Adrenal gland (tissue), 12 donors: ENCODE results near the gene TMEM266. TPM values are rescaled to one million over a fixed set of nuclear protein-coding genes. Genes with fewer than 3 reads are reported as not detected.

ENCODE experiments used
- DNase-seq, 7 donors: peaks; one replicate each; pipeline ENCODE4 v3.0.0-alpha.2; 2019 to 2020
- H3K27ac ChIP-seq, 5 donors: fragments of 200-600 bp; sonication (generic) in 4 of 5; 1 replicate in 3 of 5; 2 replicates in 2 of 5; pipeline versions ENCODE4 v1.5.1 to v1.8.0; 2016 to 2020; ENCODE audit warnings: mild to moderate bottlenecking in 1 of 5
- H3K27me3 ChIP-seq: fragments of 200-600 bp; 2 replicates; pipeline ENCODE4 v1.8.0; 2021
- H3K36me3 ChIP-seq, 2 donors: fragments of 200-600 bp; replicated peaks in 1 of 2; 1 replicate in 1 of 2; 2 replicates in 1 of 2; pipeline versions ENCODE4 v1.5.1 to v1.8.0; 2018 to 2022
- H3K4me1 ChIP-seq, 2 donors: fragments of 200-600 bp; replicated peaks in 1 of 2; 1 replicate in 1 of 2; 2 replicates in 1 of 2; pipeline versions ENCODE4 v1.5.1 to v1.8.0; 2018 to 2021
- H3K4me3 ChIP-seq, 4 donors: fragments of 200-600 bp; sonication (generic) in 3 of 4; one replicate each; pipeline ENCODE4 v1.5.1; 2016 to 2018
- H3K9me3 ChIP-seq, 3 donors: fragments of 200-600 bp; sonication (generic) in 1 of 3; replicated peaks in 1 of 3; 1 replicate in 2 of 3; 2 replicates in 1 of 3; pipeline versions ENCODE4 v1.5.1 to v1.8.0; 2016 to 2021
- POLR2A ChIP-seq, 2 donors: fragments of 450-650 bp; IDR thresholded peaks; one replicate each; pipeline ENCODE4 v1.6.1; 2017; ENCODE audit warnings: antibody characterized with exemption in 2 of 2, mild to moderate bottlenecking in 2 of 2, moderate library complexity in 1 of 2
- WGBS, 4 donors: extraction: QIAGEN DNeasy Blood & Tissue Kit in 2 of 4; methylation state at CpG; one replicate each; pipeline versions ENCODE4 v1.1.5 to v1.1.7; 2013 to 2017; 5-methylcytosine and 5-hydroxymethylcytosine counted together
- intact Hi-C, 2 donors: fragments of 100-400 bp; cut with DNase I; formaldehyde crosslinking; loops; one replicate each; pipeline versions ENCODE4 v1.14.1 to v1.15.0; 2022 to 2023
- polyA plus RNA-seq, 3 donors: library from polyadenylated mRNA; stranded (reverse); fragments of 200-250 nt in 2 of 3; fragments of 350-450 nt in 1 of 3; fragmentation: Illumina TruSeq in 1 of 3; extraction: RNeasy Lipid Tissue Mini Kit (QIAGEN cat#74804) in 1 of 3; gene quantifications; one replicate each; pipeline ENCODE4 v1.2.3, GENCODE V29; 2013 to 2014
- total RNA-seq, 9 donors: library from RNA; depleted of rRNA in 4 of 9; stranded (reverse); fragments of >200 nt in 4 of 9; fragments of 120-200 nt in 1 of 9; fragmentation: NEBNext Ultra II Directional in 1 of 9; extraction: Animal tissue kit (Norgen Biotek cat#: 25700) in 1 of 9; gene quantifications; one replicate each; pipeline versions ENCODE4 v1.1.0 to v1.2.4, GENCODE V29; 2013 to 2023
- TF ChIP-seq, protein P1 (sequence below), 6 experiments: fragments of 450-650 bp in 4 of 6; fragments of 200-600 bp in 2 of 6; sonication (generic) in 1 of 6; IDR thresholded peaks; 1 replicate in 5 of 6; 2 replicates in 1 of 6; pipeline versions ENCODE4 v1.5.1 to v1.8.0; 2016 to 2021; ENCODE audit warnings: antibody characterized with exemption in 6 of 6, mild to moderate bottlenecking in 2 of 6, moderate library complexity in 1 of 6
- donor health status: healthy with polysubstance abuse.
- donor health status: Bipolar disorder and iron deficiency.
- donor health status: DM: yes; HTN: yes; CAD: no.
- donor health status: DM: no; HTN: no; CAD: no.
- donor health status: DM: no; HTN: no; CAD: no.
- donor health status: DM: yes; HTN: yes; CAD: no.

The TMEM266 gene
- total and polyA plus RNA-seq, 12 donors: 1.3 to 23.1 (median 5.9) TPM

DNA sequence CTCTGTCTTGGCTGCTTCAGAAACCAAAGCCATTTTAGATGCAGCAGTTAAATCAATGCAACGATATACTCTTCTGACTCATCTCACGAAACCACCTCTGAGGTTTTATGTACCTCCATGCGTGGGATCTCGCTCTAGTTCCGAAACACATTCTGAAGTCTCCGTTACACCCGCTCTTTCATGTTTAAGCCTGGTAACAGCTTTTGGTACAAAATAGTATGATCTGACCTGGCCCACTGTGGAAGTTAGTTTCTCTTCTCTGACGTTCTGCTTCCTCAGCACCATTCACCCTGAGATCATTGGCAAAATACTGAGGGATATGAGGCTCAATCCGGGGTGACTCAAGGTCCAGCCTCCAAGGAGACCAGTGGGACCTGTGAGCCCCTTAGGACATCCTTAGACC, 121.9 kb downstream of the TMEM266 start:
- H3K27me3 ChIP-seq: no peaks in the 10 kb centered on the region
- 88 to 91% (median 89%) methylated on average over 9 of the region's 9 CpGs for WGBS, 4 donors
- intact Hi-C loops: no loop called here
- no peak overlapping the region for H3K27ac ChIP-seq
- no peaks in the 10 kb centered on the region for H3K36me3 ChIP-seq
- TF ChIP-seq, protein P1, sequence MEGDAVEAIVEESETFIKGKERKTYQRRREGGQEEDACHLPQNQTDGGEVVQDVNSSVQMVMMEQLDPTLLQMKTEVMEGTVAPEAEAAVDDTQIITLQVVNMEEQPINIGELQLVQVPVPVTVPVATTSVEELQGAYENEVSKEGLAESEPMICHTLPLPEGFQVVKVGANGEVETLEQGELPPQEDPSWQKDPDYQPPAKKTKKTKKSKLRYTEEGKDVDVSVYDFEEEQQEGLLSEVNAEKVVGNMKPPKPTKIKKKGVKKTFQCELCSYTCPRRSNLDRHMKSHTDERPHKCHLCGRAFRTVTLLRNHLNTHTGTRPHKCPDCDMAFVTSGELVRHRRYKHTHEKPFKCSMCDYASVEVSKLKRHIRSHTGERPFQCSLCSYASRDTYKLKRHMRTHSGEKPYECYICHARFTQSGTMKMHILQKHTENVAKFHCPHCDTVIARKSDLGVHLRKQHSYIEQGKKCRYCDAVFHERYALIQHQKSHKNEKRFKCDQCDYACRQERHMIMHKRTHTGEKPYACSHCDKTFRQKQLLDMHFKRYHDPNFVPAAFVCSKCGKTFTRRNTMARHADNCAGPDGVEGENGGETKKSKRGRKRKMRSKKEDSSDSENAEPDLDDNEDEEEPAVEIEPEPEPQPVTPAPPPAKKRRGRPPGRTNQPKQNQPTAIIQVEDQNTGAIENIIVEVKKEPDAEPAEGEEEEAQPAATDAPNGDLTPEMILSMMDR (IDR thresholded peaks at IDR 0.05): no peak
- TF ChIP-seq POLR2A (IDR thresholded peaks at IDR 0.05): no peak
- no peak overlapping the region for H3K4me3 ChIP-seq
- H3K4me1 ChIP-seq: peaks cover 5 to 6% of the 10 kb centered on the region in 2 donors
- no peaks in the 10 kb centered on the region for H3K9me3 ChIP-seq
- no peak for DNase-seq

DNA sequence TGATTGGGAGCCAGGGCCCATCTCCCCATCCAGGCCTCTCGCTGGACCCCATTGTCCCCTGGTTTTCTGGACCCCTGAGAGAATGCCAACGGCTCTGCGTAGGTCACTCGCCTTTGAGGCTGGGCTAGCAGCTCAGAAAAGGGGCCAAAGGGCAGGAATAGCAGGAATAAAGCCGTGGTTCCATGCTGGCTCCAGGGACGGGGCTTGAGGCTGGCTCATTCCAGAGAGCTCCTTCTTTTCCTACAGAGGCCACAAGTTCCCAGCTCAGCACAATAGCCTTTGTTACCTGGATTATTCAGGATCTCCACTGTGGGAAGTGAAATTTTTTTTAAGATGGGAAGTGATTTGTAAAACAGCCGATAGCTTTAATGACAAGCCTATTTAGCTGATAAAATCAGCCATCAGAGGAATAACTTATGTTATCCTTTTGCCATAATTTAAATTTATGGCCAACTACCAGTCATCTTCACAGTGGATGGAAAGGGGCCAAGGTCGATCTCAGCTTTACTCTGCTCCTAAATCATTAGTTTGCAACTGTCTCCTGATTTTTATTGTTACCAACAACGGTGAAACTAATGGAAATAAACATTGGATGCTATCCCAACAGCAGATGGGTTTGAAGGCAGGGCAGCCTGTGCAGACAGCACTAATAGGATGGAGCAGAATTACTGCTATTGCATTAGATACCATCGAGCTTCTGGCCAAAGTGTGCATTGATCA, 124.3 kb downstream of the TMEM266 start:
- no peaks in the 10 kb centered on the region for H3K36me3 ChIP-seq
- 41 to 55% (median 50%) methylated on average over 10 of the region's 10 CpGs for WGBS, 4 donors
- H3K4me1 ChIP-seq: peaks cover 0 to 6% of the 10 kb centered on the region in 2 donors
- no peaks in the 10 kb centered on the region for H3K9me3 ChIP-seq
- TF ChIP-seq, protein P1 (IDR thresholded peaks at IDR 0.05): no peak
- TF ChIP-seq POLR2A (IDR thresholded peaks at IDR 0.05): no peak
- no peaks in the 10 kb centered on the region for H3K27me3 ChIP-seq
- intact Hi-C loops: no loop called here
- no peak overlapping the region for H3K4me3 ChIP-seq
- no peak for DNase-seq
- H3K27ac ChIP-seq: no peak overlapping the region

DNA sequence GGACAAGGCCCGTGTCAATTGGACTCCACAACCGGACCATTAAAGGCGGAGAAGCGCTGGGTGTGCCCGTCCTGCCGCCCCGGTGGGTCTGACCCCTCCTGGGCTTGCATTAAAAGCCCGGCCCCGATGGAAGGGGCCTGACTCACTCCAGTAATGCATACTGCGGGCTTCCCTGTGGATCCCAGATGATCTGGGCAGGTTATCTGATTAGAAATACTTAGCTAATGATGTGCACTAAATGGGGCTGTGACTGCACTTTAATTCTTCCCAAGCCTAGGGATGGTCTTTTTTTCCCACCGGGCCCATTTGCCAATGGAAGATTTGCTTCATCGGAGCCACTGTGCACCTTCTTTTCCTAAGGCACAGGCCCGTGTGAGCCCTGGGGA, 124.9 kb downstream of the TMEM266 start:
- WGBS, 4 donors: 68 to 79% (median 70%) methylated on average over 3 to 13 of the region's 13 CpGs
- DNase-seq: no peak
- Histone ChIP-seq H3K36me3 (no peaks in the 10 kb centered on the region), H3K4me1 (peaks cover 0 to 6% of the 10 kb centered on the region in 2 donors), H3K27me3 (no peaks in the 10 kb centered on the region), H3K9me3 (no peaks in the 10 kb centered on the region), H3K4me3 (no peak overlapping the region), H3K27ac (no peak overlapping the region)
- TF ChIP-seq, protein P1 (IDR thresholded peaks at IDR 0.05): no peak
- TF ChIP-seq POLR2A (IDR thresholded peaks at IDR 0.05): no peak
- intact Hi-C loops: no loop called here

DNA sequence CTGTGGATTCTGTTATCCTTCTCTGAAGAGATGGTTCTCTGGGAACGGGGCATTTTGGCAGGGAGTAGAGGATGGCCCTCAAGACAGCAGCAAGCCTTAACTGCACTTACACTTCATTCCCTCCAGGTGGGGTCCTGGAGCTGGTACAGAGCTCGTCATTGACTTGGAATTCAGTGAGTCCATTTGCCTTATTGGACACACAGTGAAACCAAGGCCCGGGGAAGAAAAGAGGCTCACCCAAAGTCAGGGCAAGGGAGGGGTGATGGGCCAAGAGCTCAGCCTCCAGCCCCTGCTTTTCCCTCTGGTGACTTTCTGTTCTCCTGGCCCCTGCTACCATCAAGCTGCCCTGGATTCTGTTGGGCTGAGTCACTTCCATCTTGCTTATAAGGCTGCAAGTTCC, 125.9 kb downstream of the TMEM266 start:
- no peaks in the 10 kb centered on the region for H3K36me3 ChIP-seq
- peak in 1 of 7 donors; percentile 36 for DNase-seq
- intact Hi-C loops: no loop called here
- no peaks in the 10 kb centered on the region for H3K27me3 ChIP-seq
- 60 to 76% (median 74%) methylated on average over 3 of the region's 3 CpGs for WGBS, 4 donors
- H3K4me1 ChIP-seq: peaks cover 0 to 6% of the 10 kb centered on the region in 2 donors
- no peaks in the 10 kb centered on the region for H3K9me3 ChIP-seq
- H3K4me3 ChIP-seq: no peak overlapping the region
- H3K27ac ChIP-seq: no peak overlapping the region
- TF ChIP-seq, protein P1 (IDR thresholded peaks at IDR 0.05): peak in 5 of 6 experiments; percentile 20 to 54 (median 42)
- TF ChIP-seq POLR2A (IDR thresholded peaks at IDR 0.05): no peak
